Upper lobe of left lung (tissue), 6 donors: ENCODE results near the gene SP3. TPM values are rescaled to one million over a fixed set of nuclear protein-coding genes. Genes with fewer than 3 reads are reported as not detected.

Experiments used
- ATAC-seq, 2 donors: fragments of 200-7000 bp; cut with Tn5 transposase; one replicate each; pipeline ENCODE4 v1.9.1; 2022; ENCODE audit warnings: mild to moderate bottlenecking in 2 of 2, moderate library complexity in 2 of 2; ENCODE audit not compliant: low FRiP score in 2 of 2
- DNase-seq, 2 donors: peaks; one replicate each; pipeline ENCODE4 v3.0.0-alpha.2; 2019 to 2020
- H3K27ac ChIP-seq, 4 donors: fragments of 200-600 bp; sonication (generic); one replicate each; pipeline ENCODE4 v1.5.1; 2016 to 2019
- H3K27me3 ChIP-seq, 4 donors: fragments of 200-600 bp; sonication (generic); one replicate each; pipeline ENCODE4 v1.5.1; 2017 to 2019
- H3K36me3 ChIP-seq, 4 donors: fragments of 200-600 bp; sonication (generic); one replicate each; pipeline ENCODE4 v1.5.1; 2016 to 2019
- H3K4me1 ChIP-seq, 4 donors: fragments of 200-600 bp; sonication (generic); one replicate each; pipeline ENCODE4 v1.5.1; 2018 to 2019
- H3K4me3 ChIP-seq, 4 donors: fragments of 200-600 bp; sonication (generic); one replicate each; pipeline ENCODE4 v1.5.1; 2017 to 2019; ENCODE audit warnings: mild to moderate bottlenecking in 2 of 4, moderate library complexity in 1 of 4
- H3K9me3 ChIP-seq, 4 donors: fragments of 200-600 bp; sonication (generic); one replicate each; pipeline ENCODE4 v1.5.1; 2018 to 2019
- CTCF ChIP-seq, 6 experiments: fragments of 450-650 bp in 4 of 6; fragments of 200-600 bp in 2 of 6; sonication (generic) in 2 of 6; IDR thresholded peaks; one replicate each; pipeline ENCODE4 v1.5.1; 2016 to 2019; ENCODE audit warnings: antibody characterized with exemption in 6 of 6
- EP300 ChIP-seq, 4 donors: sonication (generic); formaldehyde crosslinking; IDR thresholded peaks; one replicate each; pipeline ENCODE4 v1.5.1; 2017; ENCODE audit warnings: antibody characterized with exemption in 4 of 4, control low read depth in 2 of 4
- POLR2A ChIP-seq, 4 donors: fragments of 450-650 bp; IDR thresholded peaks; one replicate each; pipeline ENCODE4 v1.5.1; 2016 to 2017; ENCODE audit warnings: antibody characterized with exemption in 4 of 4, mild to moderate bottlenecking in 2 of 4
- POLR2AphosphoS5 ChIP-seq, 2 donors: sonication (generic); formaldehyde crosslinking; IDR thresholded peaks; one replicate each; pipeline ENCODE4 v1.5.1; 2017; ENCODE audit warnings: antibody characterized with exemption in 2 of 2
- WGBS, 2 donors: methylation state at CpG; one replicate each; pipeline ENCODE4 v1.1.5; 2017 to 2018; 5-methylcytosine and 5-hydroxymethylcytosine counted together
- total RNA-seq, 6 donors: library from RNA; depleted of rRNA in 4 of 6; stranded (reverse); fragments of >200 nt in 4 of 6; gene quantifications; one replicate each; pipeline versions ENCODE4 v1.1.0 to v1.2.1, GENCODE V29; 2016 to 2021
- donor health status: DM: no; HTN: no; CAD: no; lungs with moderate emphysema.
- donor health status: DM: no; HTN: yes; CAD: no; lungs with severe emphysema.

SP3 gene
- total RNA-seq, 6 donors from 2014 or later = 37.0 to 139 (median 77.0) TPM

DNA sequence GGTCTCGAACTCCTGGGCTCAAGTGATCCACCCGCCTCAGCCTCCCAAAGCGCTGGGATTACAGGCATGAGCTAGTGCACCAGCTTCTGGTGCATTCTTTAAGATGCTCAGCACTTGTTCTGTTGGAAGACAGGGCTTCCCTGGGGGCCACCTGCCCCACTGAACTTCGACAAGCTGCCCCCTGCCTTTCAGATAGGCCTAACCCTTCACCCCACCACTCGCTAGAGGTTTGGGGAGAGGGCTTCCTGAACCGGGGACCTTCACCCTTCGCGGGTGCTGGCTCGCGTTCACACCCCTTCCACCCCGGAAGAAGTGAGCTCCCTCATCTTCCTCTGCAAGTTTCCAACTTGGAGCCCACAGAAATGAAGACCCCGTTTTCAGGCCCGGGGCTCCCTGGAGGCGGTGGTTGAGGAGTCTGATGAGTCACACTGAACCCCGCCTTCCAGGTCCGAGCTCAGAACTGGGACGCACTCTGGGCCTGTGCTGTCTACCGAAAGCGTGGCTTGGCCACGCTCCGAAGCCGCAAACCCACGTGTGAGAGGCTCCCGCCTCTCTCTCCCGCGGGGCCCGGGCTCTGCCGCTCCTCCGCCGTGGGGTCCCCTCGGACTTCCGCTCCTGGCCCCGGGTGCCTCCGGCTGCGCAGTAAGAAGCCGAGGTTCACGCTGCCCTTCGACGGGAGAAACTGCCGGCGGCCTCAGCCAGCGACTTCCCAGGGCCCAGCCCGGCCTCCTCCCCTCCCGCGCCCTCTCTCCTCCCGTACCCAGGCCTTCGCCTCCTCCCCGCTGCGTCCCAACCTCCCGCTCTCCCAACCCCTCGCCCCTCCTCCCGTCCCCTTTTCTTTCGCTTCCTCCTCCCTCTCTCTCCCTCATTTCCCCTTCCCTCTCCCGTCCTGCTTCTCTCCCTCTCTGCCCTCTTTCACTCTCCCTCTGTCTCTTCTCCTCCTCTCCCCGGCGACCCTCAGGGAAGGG, 47.5 kb upstream of the SP3 start:
- Histone ChIP-seq H3K36me3 (no peaks in the 10 kb centered on the region), H3K4me3 (peak overlapping the region in 3 of 4 donors; percentile 49 to 59 (median 53)), H3K27ac (peak overlapping the region; percentile 83 to 94 (median 88)), H3K4me1 (peaks cover 8 to 21% (median 11%) of the 10 kb centered on the region in 4 donors), H3K27me3 (no peaks in the 10 kb centered on the region), H3K9me3 (no peaks in the 10 kb centered on the region)
- DNase-seq (peak; percentile 71 to 90), ATAC-seq (peak; percentile 92 to 97)
- TF ChIP-seq POLR2AphosphoS5 (IDR thresholded peaks at IDR 0.05) = peak; percentile 39 to 43
- no peak for TF ChIP-seq EP300 (IDR thresholded peaks at IDR 0.05)
- TF ChIP-seq POLR2A (IDR thresholded peaks at IDR 0.05) = peak in 2 of 4 donors; percentile 35 to 69
- 21 to 22% methylated on average over 41 to 48 of the region's 56 CpGs for WGBS, 2 donors

DNA sequence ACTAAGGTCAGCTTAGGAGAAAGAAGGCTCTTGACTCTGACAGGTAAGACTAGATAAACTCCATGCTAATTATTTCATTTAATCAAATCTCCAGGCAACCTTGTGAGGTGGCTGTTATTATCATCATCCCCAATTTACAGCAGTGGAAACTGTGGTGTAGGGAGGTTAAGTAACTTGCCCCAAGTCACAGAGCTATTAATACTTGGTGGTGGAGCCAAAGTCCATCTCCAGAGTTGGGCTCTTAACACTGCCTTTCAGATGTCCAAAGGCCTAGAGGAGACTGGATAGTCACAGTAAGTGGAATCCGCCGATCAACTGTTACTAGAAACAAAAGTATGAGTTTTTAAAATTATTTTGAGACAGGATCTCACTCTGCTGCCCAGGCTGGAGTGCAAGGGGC, 46.6 kb upstream of the SP3 start:
- Histone ChIP-seq H3K36me3 (no peaks in the 10 kb centered on the region), H3K9me3 (no peaks in the 10 kb centered on the region), H3K27ac (peak overlapping the region in 2 of 4 donors; percentile 88 to 94), H3K27me3 (no peaks in the 10 kb centered on the region), H3K4me3 (no peak overlapping the region), H3K4me1 (peaks cover 8 to 21% (median 11%) of the 10 kb centered on the region in 4 donors)
- ATAC-seq (no peak), DNase-seq (no peak)
- TF ChIP-seq EP300 (IDR thresholded peaks at IDR 0.05) = no peak
- no peak for TF ChIP-seq POLR2A (IDR thresholded peaks at IDR 0.05)
- 100% methylated on average over 2 of the region's 2 CpGs for WGBS, 2 donors

DNA sequence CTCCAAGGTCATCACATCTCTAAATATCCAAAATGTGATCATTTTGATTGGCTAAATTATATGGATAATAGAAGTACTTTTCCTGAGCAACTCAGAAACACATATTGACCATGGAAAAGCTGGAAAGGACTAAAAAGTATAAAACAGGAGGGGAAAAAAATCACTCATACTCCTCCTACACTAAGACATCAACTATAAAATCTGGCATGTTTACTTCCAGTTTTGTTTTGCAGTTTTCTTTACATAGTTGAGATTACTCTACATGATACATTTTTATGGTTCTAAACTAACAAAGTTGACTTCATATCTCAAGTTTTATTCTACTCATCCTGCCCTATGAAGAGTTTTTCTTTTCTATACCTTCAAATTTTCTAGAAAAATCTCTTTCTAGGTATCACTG, 46.0 kb upstream of the SP3 start:
- Histone ChIP-seq H3K4me1 (peaks cover 8 to 21% (median 11%) of the 10 kb centered on the region in 4 donors), H3K4me3 (no peak overlapping the region), H3K27me3 (no peaks in the 10 kb centered on the region), H3K36me3 (no peaks in the 10 kb centered on the region), H3K9me3 (no peaks in the 10 kb centered on the region), H3K27ac (no peak overlapping the region)
- DNase-seq = no peak
- TF ChIP-seq CTCF (IDR thresholded peaks at IDR 0.05) (no peak), POLR2AphosphoS5 (IDR thresholded peaks at IDR 0.05) (no peak), POLR2A (IDR thresholded peaks at IDR 0.05) (no peak), EP300 (IDR thresholded peaks at IDR 0.05) (no peak)
- ATAC-seq = no peak

GRCh38 chr2:174009488-174010223, 44.5 kb upstream of the SP3 start:
- no peaks in the 10 kb centered on the region for H3K36me3 ChIP-seq
- peaks cover 5 to 21% (median 11%) of the 10 kb centered on the region in 4 donors for H3K4me1 ChIP-seq
- no peak overlapping the region for H3K27ac ChIP-seq
- no peaks in the 10 kb centered on the region for H3K9me3 ChIP-seq
- no peaks in the 10 kb centered on the region for H3K27me3 ChIP-seq
- ATAC-seq = no peak
- DNase-seq = no peak
- H3K4me3 ChIP-seq = no peak overlapping the region
- TF ChIP-seq POLR2A (IDR thresholded peaks at IDR 0.05) (no peak), POLR2AphosphoS5 (IDR thresholded peaks at IDR 0.05) (no peak), EP300 (IDR thresholded peaks at IDR 0.05) (no peak), CTCF (IDR thresholded peaks at IDR 0.05) (no peak)
- 78 to 83% methylated on average over 3 of the region's 3 CpGs for WGBS, 2 donors

DNA sequence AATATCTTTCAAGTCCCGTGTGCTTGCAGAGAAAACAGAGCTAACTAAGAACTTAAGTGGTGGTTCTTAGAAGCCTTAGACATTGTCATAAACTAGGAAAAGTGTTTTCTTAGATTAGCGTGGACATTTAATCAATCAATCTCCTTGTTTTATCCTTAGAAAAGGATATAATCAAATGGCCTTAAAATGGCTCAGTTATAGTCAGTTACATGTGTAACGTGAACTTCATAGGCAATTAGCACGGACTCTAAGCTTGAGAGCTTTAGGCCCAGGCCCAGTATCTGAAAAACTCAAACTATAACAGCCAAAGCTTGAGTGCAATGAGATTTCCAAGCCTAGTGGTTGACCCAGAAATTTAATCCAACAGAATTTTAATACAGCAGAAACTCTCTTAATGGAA, 43.5 kb upstream of the SP3 start:
- no peak for ATAC-seq
- H3K9me3 ChIP-seq = no peaks in the 10 kb centered on the region
- TF ChIP-seq EP300 (IDR thresholded peaks at IDR 0.05) = no peak
- no peak for TF ChIP-seq CTCF (IDR thresholded peaks at IDR 0.05)
- no peak for TF ChIP-seq POLR2A (IDR thresholded peaks at IDR 0.05)
- TF ChIP-seq POLR2AphosphoS5 (IDR thresholded peaks at IDR 0.05) = no peak
- no peaks in the 10 kb centered on the region for H3K27me3 ChIP-seq
- no peaks in the 10 kb centered on the region for H3K36me3 ChIP-seq
- peaks cover 3 to 18% (median 11%) of the 10 kb centered on the region in 4 donors for H3K4me1 ChIP-seq
- WGBS, 2 donors = 91% methylated on average over 4 of the region's 4 CpGs
- no peak overlapping the region for H3K4me3 ChIP-seq
- no peak overlapping the region for H3K27ac ChIP-seq
- DNase-seq = no peak
